ENCODE data around the gene MDGA2.

Gene MDGA2

DNA sequence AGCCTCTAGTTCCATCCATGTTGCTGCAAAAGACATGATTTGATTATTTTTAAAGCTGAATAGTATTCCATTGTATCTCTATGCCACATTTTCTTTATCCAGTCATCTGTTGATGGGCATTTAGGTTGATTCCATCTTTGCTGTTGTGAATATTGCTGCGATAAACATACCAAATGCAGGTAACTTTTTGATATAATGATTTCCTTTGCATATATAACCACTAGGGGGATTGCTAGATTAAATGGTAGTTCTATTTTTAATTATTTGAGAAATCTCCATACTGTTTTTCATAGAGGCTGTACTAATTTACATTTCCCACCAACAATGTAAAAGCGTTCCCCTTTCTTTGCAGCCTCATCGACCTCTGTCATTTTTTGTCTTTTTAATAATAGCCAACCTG is 342.5 kb downstream of the MDGA2 start:
- H3K4me3 ChIP-seq (ENCODE audit: low read depth, low read length) = no peak overlapping the region
- TF ChIP-seq, protein P1, sequence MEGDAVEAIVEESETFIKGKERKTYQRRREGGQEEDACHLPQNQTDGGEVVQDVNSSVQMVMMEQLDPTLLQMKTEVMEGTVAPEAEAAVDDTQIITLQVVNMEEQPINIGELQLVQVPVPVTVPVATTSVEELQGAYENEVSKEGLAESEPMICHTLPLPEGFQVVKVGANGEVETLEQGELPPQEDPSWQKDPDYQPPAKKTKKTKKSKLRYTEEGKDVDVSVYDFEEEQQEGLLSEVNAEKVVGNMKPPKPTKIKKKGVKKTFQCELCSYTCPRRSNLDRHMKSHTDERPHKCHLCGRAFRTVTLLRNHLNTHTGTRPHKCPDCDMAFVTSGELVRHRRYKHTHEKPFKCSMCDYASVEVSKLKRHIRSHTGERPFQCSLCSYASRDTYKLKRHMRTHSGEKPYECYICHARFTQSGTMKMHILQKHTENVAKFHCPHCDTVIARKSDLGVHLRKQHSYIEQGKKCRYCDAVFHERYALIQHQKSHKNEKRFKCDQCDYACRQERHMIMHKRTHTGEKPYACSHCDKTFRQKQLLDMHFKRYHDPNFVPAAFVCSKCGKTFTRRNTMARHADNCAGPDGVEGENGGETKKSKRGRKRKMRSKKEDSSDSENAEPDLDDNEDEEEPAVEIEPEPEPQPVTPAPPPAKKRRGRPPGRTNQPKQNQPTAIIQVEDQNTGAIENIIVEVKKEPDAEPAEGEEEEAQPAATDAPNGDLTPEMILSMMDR (IDR thresholded peaks at IDR 0.05; ENCODE audit: insufficient read depth, low read depth, low read length, missing control alignments) = no peak
- DNase-seq (ENCODE audit: low read depth) = no peak

DNA sequence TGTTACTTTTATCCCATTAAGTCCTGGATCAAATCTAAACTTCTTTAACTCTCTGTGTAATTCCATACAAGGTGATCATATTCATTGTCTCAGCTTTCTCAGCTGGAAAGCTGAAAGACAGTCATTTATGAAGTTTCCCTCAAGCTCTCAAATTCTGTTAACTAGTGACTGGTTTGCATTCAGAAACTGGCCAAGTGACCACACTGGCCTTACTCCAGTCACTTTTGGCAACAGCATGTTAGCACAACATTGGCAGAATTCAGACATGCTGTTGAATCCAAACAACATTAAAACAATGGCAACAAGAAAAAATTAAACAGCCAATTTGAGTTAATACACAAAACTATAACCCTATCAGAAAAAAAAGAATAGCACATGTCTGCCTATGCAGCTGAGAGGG is 343.3 kb downstream of the MDGA2 start:
- TF ChIP-seq, protein P1 (IDR thresholded peaks at IDR 0.05; ENCODE audit: insufficient read depth, low read depth, low read length, missing control alignments) = no peak
- DNase-seq (ENCODE audit: low read depth) = no peak
- H3K4me3 ChIP-seq (ENCODE audit: low read depth, low read length) = no peak overlapping the region

DNA sequence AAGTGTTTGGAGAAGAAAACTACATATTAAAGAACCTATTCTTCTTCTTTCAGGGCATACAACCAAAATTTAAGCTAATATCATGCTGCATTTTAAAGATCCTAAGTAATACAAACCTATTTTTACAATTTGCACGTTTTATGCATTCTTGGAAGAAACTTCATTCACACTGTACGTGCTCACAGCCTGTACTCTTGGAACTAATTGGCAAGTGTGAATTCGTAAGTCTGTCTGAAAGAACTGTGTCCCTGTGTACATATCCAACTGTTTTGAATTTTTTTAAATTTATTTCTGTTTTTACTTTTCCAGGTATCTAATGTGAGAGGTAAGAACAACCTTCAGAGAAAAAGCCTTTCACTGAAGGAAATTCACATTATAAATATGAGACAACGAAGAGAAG is 347.0 kb downstream of the MDGA2 start:
- no peak for DNase-seq (ENCODE audit: low read depth)
- TF ChIP-seq, protein P1 (IDR thresholded peaks at IDR 0.05; ENCODE audit: insufficient read depth, low read depth, low read length, missing control alignments) = no peak
- no peak overlapping the region for H3K4me3 ChIP-seq (ENCODE audit: low read depth, low read length)

DNA sequence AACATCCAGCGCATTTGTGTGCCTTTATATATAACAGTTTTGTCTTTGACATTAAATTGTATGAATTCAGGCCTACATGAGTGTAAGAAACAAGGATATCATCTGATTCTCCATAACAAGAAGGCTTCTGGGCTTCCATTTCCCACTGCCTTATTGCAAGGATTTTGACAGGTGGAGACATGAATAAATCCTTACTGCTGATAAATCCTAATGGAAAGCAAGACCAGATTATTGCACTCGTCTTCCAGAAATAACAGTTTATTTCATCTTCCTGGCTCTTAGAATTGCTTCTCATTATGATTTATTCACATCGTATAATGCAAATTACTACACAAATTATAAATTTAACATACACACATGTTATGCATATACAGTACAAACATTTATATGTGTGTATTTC is 348.1 kb downstream of the MDGA2 start:
- DNase-seq (ENCODE audit: low read depth) = no peak

DNA sequence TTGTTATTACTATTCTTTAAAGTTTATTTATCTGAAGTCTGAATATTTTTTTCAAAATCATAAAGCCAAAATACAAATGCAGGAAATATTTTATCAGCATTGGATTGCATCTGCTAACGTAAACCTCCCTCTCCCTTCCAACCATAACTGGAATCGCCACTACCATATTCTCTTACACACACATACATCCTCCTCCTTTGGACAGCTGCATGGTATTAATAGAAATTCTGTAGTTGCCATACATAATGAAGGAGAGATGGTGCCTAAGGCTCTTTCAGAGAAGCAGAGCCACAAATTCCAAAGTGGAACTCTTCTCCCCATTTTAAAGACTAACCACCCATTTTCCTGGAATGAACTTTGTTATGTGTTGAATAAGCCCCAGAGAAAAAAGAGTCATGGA is 352.7 kb downstream of the MDGA2 start:
- TF ChIP-seq, protein P1 (IDR thresholded peaks at IDR 0.05; ENCODE audit: insufficient read depth, low read depth, low read length, missing control alignments) = no peak

More for the DNA sequence above, 348.1 kb downstream of the MDGA2 start:
- H3K4me3 ChIP-seq (ENCODE audit: low read depth, low read length) = no peak overlapping the region
- TF ChIP-seq, protein P1 (IDR thresholded peaks at IDR 0.05; ENCODE audit: insufficient read depth, low read depth, low read length, missing control alignments) = no peak

DNA sequence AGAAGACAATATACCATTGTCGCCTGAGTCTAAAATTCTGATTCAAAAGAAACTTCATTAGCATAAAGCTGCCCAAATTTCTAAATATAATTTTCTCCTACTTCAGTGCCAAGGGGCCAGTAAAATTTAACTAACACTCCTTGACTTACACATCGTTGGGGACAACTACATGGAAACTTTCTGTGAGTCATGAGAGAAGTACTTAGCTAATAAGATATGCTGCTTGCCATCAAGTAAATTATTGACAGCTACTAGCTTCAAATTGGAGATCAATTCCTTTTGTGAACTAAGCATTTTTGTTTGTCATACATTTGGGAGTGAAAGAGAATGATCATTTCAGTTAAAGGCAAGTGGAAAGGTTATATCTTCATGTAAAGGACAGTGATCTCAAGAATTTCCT is 373.3 kb downstream of the MDGA2 start:
- no peak for DNase-seq (ENCODE audit: low read depth)
- TF ChIP-seq, protein P1 (IDR thresholded peaks at IDR 0.05; ENCODE audit: insufficient read depth, low read depth, low read length, missing control alignments) = no peak

More for the DNA sequence above, 352.7 kb downstream of the MDGA2 start:
- H3K4me3 ChIP-seq (ENCODE audit: low read depth, low read length) = no peak overlapping the region
- DNase-seq (ENCODE audit: low read depth) = no peak

DNA sequence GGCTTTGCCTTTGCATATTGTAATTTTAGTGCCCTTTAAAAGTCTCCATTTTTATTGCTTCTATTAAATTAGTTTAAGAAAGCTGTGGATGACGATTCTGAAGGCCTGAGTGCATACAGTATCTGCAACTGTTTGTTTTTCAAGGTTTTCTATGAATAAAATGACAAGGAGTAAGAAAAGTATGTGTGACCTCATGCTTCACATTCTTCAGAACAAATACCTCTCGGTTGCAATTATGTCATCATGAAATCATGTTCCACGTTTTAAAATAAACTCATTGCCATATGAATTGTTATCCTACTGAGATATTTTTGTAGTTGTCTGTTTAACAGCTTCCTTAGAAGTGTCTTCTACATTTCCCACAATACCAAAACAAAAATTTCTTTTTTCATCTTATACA is 374.6 kb downstream of the MDGA2 start:
- no peak overlapping the region for H3K4me3 ChIP-seq (ENCODE audit: low read depth, low read length)
- DNase-seq (ENCODE audit: low read depth) = no peak
- TF ChIP-seq, protein P1 (IDR thresholded peaks at IDR 0.05; ENCODE audit: insufficient read depth, low read depth, low read length, missing control alignments) = no peak

More for the DNA sequence above, 373.3 kb downstream of the MDGA2 start:
- H3K4me3 ChIP-seq (ENCODE audit: low read depth, low read length) = no peak overlapping the region
